GM10248 (cell line): ENCODE results near the gene PHRF1.

Experiments
- CTCF ChIA-PET: fragments of 300-600 bp; sonication (Branson Sonifier 250); formaldehyde crosslinking; extraction: SDS; loops from one replicate; lab custom pipeline; 2021; ENCODE audit warnings: antibody characterized with exemption; lab: Yijun Ruan, JAX
- POLR2A ChIA-PET: fragments of 350-650 bp; sonication (Branson Sonifier 250); formaldehyde crosslinking; extraction: SDS; loops from one replicate; lab custom pipeline; 2020; ENCODE audit warnings: antibody characterized with exemption; lab: Yijun Ruan, JAX
- DNase-seq: peaks from one replicate; pipeline ENCODE4 v3.0.0; 2012; ENCODE audit errors: extremely low spot score
- TF ChIP-seq, protein P1 (sequence below): IDR thresholded peaks from 2 replicates; pipeline ENCODE4 v1.5.1; 2012; ENCODE audit warnings: mild to moderate bottlenecking, low read depth; ENCODE audit errors: extremely low read depth, missing control alignments, control extremely low read depth

The PHRF1 gene

DNA sequence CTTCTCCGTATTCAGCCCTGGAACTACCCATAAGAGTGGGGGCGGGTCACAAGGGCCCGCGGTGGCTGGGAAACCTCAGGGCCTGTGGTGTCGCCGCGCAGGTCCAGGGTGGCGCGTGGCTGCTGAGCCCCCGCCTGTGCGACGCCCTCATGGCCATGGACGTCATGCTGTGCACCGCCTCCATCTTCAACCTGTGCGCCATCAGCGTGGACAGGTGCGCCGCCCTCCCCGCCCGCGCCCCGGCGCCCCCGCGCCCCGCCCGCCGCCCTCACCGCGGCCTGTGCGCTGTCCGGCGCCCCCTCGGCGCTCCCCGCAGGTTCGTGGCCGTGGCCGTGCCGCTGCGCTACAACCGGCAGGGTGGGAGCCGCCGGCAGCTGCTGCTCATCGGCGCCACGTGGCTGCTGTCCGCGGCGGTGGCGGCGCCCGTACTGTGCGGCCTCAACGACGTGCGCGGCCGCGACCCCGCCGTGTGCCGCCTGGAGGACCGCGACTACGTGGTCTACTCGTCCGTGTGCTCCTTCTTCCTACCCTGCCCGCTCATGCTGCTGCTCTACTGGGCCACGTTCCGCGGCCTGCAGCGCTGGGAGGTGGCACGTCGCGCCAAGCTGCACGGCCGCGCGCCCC lies 63.2 kb downstream of the PHRF1 start:
- no peak for DNase-seq
- CTCF ChIA-PET, result interaction anchor here (1.0 kb wide), 1 partner anchor 22 kb away, joined by 3 read pairs; no protein-coding TSS in a partner anchor
- TF ChIP-seq, protein P1, sequence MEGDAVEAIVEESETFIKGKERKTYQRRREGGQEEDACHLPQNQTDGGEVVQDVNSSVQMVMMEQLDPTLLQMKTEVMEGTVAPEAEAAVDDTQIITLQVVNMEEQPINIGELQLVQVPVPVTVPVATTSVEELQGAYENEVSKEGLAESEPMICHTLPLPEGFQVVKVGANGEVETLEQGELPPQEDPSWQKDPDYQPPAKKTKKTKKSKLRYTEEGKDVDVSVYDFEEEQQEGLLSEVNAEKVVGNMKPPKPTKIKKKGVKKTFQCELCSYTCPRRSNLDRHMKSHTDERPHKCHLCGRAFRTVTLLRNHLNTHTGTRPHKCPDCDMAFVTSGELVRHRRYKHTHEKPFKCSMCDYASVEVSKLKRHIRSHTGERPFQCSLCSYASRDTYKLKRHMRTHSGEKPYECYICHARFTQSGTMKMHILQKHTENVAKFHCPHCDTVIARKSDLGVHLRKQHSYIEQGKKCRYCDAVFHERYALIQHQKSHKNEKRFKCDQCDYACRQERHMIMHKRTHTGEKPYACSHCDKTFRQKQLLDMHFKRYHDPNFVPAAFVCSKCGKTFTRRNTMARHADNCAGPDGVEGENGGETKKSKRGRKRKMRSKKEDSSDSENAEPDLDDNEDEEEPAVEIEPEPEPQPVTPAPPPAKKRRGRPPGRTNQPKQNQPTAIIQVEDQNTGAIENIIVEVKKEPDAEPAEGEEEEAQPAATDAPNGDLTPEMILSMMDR, result no peak
- POLR2A ChIA-PET, result no interaction called here

DNA sequence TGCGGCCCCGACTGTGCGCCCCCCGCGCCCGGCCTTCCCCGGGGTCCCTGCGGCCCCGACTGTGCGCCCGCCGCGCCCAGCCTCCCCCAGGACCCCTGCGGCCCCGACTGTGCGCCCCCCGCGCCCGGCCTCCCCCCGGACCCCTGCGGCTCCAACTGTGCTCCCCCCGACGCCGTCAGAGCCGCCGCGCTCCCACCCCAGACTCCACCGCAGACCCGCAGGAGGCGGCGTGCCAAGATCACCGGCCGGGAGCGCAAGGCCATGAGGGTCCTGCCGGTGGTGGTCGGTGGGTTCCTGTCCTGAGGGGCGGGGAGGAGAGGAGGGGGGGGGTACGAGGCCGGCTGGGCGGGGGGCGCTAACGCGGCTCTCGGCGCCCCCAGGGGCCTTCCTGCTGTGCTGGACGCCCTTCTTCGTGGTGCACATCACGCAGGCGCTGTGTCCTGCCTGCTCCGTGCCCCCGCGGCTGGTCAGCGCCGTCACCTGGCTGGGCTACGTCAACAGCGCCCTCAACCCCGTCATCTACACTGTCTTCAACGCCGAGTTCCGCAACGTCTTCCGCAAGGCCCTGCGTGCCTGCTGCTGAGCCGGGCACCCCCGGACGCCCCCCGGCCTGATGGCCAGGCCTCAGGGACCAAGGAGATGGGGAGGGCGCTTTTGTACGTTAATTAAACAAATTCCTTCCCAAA lies 63.9 kb downstream of the PHRF1 start:
- ChIA-PET POLR2A (no interaction called here), CTCF (interaction anchor here (1.2 kb wide), 1 partner anchor 22 kb away, joined by 3 read pairs; no protein-coding TSS in a partner anchor)
- no peak for DNase-seq
- TF ChIP-seq, protein P1, result no peak

DNA sequence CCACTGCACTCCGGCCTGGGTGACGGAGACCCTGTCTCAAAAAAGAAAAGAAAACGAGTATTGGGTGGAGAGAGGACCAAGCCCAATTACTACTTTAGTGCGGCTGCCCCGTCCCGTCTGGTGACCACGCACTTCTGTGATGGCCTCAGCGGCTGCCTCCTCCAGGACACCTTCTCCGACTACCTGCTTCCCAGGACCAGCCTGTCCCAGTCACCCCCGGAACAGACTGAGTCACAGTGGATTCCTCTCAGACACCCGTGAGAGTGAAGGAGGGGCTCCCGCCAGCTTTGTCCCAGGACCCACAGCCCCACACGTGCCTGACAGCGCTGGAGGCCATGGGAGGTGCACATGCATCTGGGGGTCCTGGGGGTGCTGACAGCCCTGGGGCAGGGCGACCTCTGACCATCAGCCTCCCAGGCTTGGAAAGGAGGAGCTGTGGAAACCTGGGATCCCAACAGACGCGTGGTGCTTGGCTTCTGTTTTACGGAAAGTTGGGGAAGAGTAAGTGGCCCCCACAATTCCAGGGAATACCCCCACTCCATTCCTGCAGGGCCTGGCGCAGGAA lies 65.6 kb downstream of the PHRF1 start:
- ChIA-PET POLR2A (no interaction called here), CTCF (interaction anchor here (1.6 kb wide), 1 partner anchor 87 kb away, joined by 5 read pairs; no protein-coding TSS in a partner anchor)
- DNase-seq, result no peak
- TF ChIP-seq, protein P1, result no peak

DNA sequence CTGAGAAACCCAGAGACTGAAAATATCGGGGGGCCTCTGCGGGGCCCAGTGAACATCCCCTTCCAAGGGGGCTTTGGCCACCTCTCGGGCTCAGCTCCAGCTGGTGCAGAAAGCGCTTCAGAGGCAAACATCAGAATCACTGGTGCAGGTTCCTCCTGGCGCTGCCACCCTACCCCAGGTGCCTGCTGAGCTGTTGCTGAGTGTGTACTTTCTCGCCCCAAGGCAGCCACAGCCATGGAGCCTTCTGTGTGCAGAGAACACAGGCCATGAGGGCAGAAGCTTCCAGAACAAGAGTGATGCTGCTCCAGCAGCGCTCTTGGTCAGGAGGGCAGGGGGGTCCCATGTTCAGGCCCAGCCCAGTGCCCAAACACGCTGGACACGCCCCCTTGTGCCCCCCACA lies 67.1 kb downstream of the PHRF1 start:
- TF ChIP-seq, protein P1, result no peak
- no peak for DNase-seq
- CTCF ChIA-PET, result no interaction called here
- POLR2A ChIA-PET, result no interaction called here

DNA sequence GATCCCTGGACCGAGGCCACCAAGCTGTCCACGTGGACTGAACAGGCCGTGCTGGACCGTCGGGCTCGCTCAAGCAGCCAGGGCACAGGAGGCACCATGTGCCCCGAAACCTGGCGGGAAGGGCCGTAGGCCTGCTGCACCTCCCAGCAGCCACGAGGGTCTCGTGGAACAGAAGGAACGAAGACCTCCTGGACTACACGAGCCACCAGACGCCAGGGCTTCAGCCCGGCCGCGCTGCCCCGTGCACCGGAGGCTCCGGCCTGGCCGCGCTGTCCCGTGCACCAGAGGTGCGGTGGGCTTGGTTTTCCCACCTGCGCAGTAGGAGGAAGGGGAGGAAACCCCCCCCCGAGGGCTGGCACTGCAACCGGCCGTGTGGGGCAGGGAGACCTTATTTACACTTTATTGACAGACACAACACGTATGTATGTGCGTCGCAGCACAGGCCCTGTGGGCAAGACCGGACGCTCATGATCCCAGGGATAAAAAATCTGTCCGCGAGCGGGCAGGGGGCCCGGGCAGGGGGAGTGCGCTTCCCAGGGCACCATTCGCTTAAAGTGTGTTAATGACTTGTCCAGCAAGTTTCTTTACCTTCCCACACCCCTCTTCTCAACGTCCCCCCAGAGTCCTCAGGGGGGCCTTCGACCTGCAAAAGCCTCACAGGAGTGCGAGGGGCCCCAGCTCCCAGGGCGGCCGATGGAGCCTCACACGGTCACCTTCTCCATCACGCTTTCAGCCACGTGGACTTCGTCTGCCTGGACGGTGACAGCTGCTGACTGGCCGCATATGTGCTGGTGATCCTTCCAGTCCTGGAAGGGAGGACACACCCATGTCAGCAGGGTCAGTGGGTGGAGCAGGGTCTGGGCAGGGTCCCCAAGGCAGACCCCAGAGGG lies 67.8 kb downstream of the PHRF1 start:
- ChIA-PET POLR2A (no interaction called here), CTCF (no interaction called here)
- TF ChIP-seq, protein P1, result no peak
- no peak for DNase-seq

DNA sequence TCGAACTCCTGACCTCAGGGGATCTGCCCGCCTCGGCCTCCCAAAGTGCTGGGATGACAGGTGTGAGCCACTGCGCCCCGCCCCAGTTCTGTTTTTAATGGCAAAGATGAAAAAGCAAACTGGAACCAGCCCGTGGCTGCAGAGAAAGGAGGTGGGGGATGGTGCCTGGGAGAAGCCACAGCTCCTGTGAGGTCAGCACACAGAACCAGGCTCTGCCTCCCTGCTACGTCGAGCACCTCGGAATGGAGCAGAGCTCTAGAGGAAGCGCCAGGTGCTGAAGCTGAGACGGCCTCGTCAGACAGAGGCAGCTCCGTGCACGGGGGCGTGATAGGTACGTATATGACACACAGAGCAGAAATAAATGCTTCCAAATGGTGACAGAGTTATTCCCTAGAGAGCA lies 69.3 kb downstream of the PHRF1 start:
- CTCF ChIA-PET, result interaction anchor here (1.6 kb wide), 1 partner anchor 16 kb away, joined by 3 read pairs; no protein-coding TSS in a partner anchor
- TF ChIP-seq, protein P1, result no peak
- no peak for DNase-seq
- POLR2A ChIA-PET, result no interaction called here
